ENCODE data around the gene LY6G6F. TPM values are rescaled to one million over a fixed set of nuclear protein-coding genes. Genes with fewer than 3 reads are reported as not detected.

The LY6G6F gene, protein sequence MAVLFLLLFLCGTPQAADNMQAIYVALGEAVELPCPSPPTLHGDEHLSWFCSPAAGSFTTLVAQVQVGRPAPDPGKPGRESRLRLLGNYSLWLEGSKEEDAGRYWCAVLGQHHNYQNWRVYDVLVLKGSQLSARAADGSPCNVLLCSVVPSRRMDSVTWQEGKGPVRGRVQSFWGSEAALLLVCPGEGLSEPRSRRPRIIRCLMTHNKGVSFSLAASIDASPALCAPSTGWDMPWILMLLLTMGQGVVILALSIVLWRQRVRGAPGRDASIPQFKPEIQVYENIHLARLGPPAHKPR
- not detected for total RNA-seq

DNA sequence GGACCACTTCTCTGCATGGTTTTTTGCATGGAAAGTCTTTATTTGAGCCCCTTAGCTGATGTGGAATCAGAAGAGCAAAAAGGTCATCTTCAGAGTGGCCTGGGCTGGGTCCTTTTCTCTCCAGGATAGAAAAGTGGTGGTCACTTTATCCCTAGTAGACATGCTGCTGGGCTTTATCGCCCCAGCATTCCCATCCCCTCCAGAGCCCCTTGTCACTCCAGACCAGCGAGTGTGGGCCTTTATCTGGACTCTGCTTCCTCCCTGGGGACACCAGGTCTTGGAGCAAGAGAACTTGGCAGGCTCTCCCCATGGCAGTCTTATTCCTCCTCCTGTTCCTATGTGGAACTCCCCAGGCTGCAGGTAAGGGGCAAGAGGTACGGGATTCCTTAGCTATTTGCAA, at the start of gene LY6G6F:
Gene LY6G6F (plus strand): TSS at position 268 of the 400 bp plus-strand sequence. CDS start 41 bp downstream, at position 309.
- ATAC-seq (no peak), DNase-seq (no peak)
- no peaks in the 10 kb centered on the region for H3K27me3 Mint-ChIP-seq
- no peaks in the 10 kb centered on the region for H3K36me3 Mint-ChIP-seq (ENCODE audit: low read depth)
- ChIA-PET CTCF (interaction anchor here (1.1 to 1.3 kb wide), 2 partner anchors 17 to 89 kb away, joined by 3 to 4 read pairs; partner anchors contain the start of gene VARS1), POLR2A (interaction anchor here (0.6 to 1.0 kb wide), 2 partner anchors 39 to 58 kb away, joined by 3 read pairs; no protein-coding TSS in a partner anchor)
- no peak for TF ChIP-seq CTCF (IDR thresholded peaks at IDR 0.05)
- peaks cover 12% of the 10 kb centered on the region for H3K4me1 Mint-ChIP-seq (ENCODE audit: low read depth)
- no peak within 1 kb of the TSS for H3K27ac Mint-ChIP-seq
- H3K9me3 Mint-ChIP-seq: no peaks in the 10 kb centered on the region
- no peak within 1 kb of the TSS for H3K4me3 Mint-ChIP-seq
- intact Hi-C loops (cut with micrococcal nuclease): no loop called here

DNA sequence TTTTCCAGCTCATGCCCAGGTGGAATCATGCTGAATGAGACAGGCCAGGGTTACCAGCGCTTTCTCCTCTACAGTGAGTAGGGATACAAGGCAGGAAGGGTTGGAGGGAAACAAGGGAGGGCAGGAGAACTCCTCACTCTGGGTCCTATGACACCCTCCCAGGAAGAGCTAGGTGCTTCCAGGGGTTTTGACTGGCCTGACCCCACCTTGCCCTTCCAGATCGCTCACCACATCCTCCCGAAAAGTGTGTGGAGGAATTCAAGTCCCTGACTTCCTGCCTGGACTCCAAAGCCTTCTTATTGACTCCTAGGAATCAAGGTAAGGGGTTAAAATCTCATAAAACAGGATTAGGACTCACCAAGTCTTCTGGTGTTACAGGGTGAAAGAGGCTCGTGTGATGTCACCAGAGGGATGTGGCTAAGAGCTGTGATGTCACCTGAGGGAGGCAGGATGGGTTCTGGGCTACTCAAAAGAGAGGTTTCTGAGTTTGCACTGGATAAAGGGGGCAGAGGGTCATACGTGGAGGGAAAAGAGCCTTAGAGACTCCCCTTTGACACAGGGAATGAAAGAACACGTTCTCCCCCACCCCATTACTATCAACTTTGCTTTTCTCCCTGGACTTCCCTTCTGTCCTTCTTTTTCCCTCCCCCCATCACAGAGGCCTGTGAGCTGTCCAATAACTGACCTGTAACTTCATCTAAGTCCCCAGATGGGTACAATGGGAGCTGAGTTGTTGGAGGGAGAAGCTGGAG, 49.1 kb upstream of the LY6G6F start:
- peaks cover 68% of the 10 kb centered on the region for H3K4me1 Mint-ChIP-seq (ENCODE audit: low read depth)
- H3K9me3 Mint-ChIP-seq: no peaks in the 10 kb centered on the region
- intact Hi-C loops (cut with micrococcal nuclease): no loop called here
- peaks cover 60% of the 10 kb centered on the region for H3K36me3 Mint-ChIP-seq (ENCODE audit: low read depth)
- peak overlapping the region; percentile 98 for H3K4me3 Mint-ChIP-seq
- DNase-seq: peak; percentile 74
- no peak for TF ChIP-seq CTCF (IDR thresholded peaks at IDR 0.05)
- POLR2A ChIA-PET: interaction anchor here (0.7 to 9.0 kb wide), 8 partner anchors 7 to 173 kb away, joined by 3 to 160 read pairs (median 3); partner anchors contain the start of genes ABHD16A, C6orf47, CSNK2B and GPANK1
- no peak for ATAC-seq
- CTCF ChIA-PET: interaction anchor here (1.0 to 1.3 kb wide), 2 partner anchors 107 to 112 kb away, joined by 3 read pairs; no protein-coding TSS in a partner anchor
- peak overlapping the region; percentile 85 for H3K27ac Mint-ChIP-seq
- no peaks in the 10 kb centered on the region for H3K27me3 Mint-ChIP-seq

DNA sequence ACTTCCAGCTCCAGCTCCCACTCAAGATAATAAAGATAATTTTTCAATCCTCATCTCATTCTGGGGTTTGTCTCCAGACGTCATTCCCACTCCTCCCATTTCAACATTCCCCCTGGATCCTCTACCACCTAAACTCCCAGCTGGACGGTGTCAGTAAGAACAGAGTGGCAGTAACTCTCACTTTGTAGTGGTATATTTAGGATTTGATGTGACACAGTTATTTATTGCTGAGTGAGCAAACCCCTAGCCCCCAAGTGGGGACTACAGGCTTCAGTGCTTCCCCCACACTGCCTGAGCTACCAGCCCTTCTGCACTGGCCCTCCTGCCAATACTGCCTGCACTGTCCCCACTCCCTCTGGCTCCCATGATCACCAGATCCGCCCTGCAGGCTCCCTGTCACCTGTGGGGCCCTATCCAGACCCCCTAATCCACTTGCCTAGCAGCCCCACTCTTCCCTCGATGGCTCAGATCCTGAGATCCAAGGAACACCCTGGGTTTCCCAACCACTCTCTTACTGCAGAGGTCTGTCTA, 48.4 kb upstream of the LY6G6F start:
- H3K36me3 Mint-ChIP-seq (ENCODE audit: low read depth): peaks cover 62% of the 10 kb centered on the region
- no peak for TF ChIP-seq CTCF (IDR thresholded peaks at IDR 0.05)
- DNase-seq (no peak), ATAC-seq (no peak)
- H3K4me1 Mint-ChIP-seq (ENCODE audit: low read depth): peaks cover 70% of the 10 kb centered on the region
- POLR2A ChIA-PET: interaction anchor here (1.0 to 2.2 kb wide), 2 partner anchors 45 to 172 kb away, joined by 3 to 5 read pairs; partner anchors contain the start of gene ABHD16A
- intact Hi-C loops (cut with micrococcal nuclease): no loop called here
- H3K27ac Mint-ChIP-seq: peak overlapping the region; percentile 85
- CTCF ChIA-PET: interaction anchor here (1.0 to 1.3 kb wide), 2 partner anchors 107 to 113 kb away, joined by 3 read pairs; no protein-coding TSS in a partner anchor
- no peaks in the 10 kb centered on the region for H3K9me3 Mint-ChIP-seq
- H3K27me3 Mint-ChIP-seq: no peaks in the 10 kb centered on the region
- peak overlapping the region; percentile 98 for H3K4me3 Mint-ChIP-seq

DNA sequence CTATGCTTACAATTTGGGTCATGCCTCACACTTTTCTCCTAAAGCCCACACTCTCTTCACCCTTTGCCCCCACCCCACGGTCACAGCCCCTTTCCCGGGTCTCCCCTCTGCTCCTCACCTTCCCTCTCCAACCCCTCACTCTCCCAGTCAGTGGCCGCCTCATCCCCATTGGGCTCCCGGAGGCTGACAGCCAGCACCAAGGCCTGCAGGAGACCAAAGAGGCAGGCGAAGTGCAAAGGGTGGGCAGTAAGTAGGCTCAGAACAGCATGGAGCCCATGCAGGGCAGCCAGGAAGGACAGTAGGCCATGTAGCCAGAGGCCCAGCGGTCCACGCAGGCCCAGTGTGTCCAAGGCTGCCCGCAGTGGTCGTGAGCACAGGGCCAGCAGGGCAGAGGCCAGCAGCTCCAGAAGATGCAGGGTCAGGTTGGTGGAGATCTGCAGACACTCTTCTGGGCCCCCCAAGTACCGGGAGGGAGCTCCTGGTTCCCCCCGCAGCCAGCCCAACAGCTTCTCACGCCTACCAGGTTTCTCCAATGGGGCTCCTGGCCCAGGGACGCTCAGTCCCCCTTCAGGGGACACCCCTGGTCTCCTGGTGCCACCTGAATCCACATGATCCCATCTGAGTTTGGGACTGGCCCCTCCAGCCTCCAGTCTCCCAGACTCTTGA, 47.5 kb upstream of the LY6G6F start:
- DNase-seq (no peak), ATAC-seq (no peak)
- ChIA-PET CTCF (no interaction called here), POLR2A (interaction anchor here (0.9 to 2.2 kb wide), 4 partner anchors 8 to 79 kb away, joined by 3 to 5 read pairs (median 4); partner anchors contain the start of gene ABHD16A)
- Mint-ChIP-seq H3K27me3 (no peaks in the 10 kb centered on the region), H3K4me3 (peak overlapping the region; percentile 98), H3K27ac (peak overlapping the region; percentile 95), H3K36me3 (ENCODE audit: low read depth) (peaks cover 71% of the 10 kb centered on the region), H3K9me3 (no peaks in the 10 kb centered on the region), H3K4me1 (ENCODE audit: low read depth) (peaks cover 75% of the 10 kb centered on the region)
- intact Hi-C loops (cut with micrococcal nuclease): no loop called here
- no peak for TF ChIP-seq CTCF (IDR thresholded peaks at IDR 0.05)

Data from activated CD8-positive, alpha-beta T cell treated with anti-CD3 and anti-CD28 coated beads for 36 hours (primary cell).